HL-60 (cell line): ENCODE data around the gene FPR1.

ENCODE experiments used
- DNase-seq, 2 experiments: peaks; one replicate each; pipeline ENCODE4 v3.0.0-alpha.2; 2010 to 2020; ENCODE audit warnings: low read depth in 1 of 2, low spot score in 1 of 2
- H3K27ac ChIP-seq: fragments of 250-450 bp; sonication (Bioruptor Pico); replicated peaks from 2 replicates; pipeline ENCODE4 v1.5.1; 2020; ENCODE audit warnings: mild to moderate bottlenecking, moderate library complexity
- H3K27me3 ChIP-seq: fragments of 250-450 bp; sonication (Bioruptor Pico); 2 replicates; pipeline ENCODE4 v1.5.1; 2021; ENCODE audit warnings: mild to moderate bottlenecking, moderate library complexity; ENCODE audit not compliant: insufficient read depth, poor library complexity, severe bottlenecking
- H3K4me3 ChIP-seq: replicated peaks from 2 replicates; pipeline ENCODE4 v1.5.1; 2011; ENCODE audit warnings: mild to moderate bottlenecking, control low read depth, low read length; ENCODE audit not compliant: insufficient read depth
- CTCF ChIP-seq: IDR thresholded peaks from one replicate; pipeline ENCODE4 v1.5.1; 2011; ENCODE audit warnings: low read length, control low read depth, inconsistent platforms; ENCODE audit not compliant: insufficient read depth
- GABPA ChIP-seq: IDR thresholded peaks from 2 replicates; pipeline ENCODE4 v1.6.1; 2012; ENCODE audit warnings: low read depth
- POLR2AphosphoS5 ChIP-seq: IDR thresholded peaks from 2 replicates; pipeline ENCODE4 v1.6.1; 2012; ENCODE audit warnings: low read depth
- REST ChIP-seq: IDR thresholded peaks from 2 replicates; pipeline ENCODE4 v1.6.1; 2012; ENCODE audit warnings: low read depth; ENCODE audit not compliant: insufficient replicate concordance
- SPI1 ChIP-seq: IDR thresholded peaks from 2 replicates; pipeline ENCODE4 v1.6.1; 2012; ENCODE audit warnings: low read depth, mild to moderate bottlenecking, borderline replicate concordance

FPR1 gene

GRCh38 chr19:51784922-51785690 is 33.4 kb upstream of the FPR1 start:
- no peak overlapping the region for H3K27ac ChIP-seq
- TF ChIP-seq POLR2AphosphoS5 = no peak
- TF ChIP-seq REST = no peak
- DNase-seq = peak; percentile 49 to 87
- H3K27me3 ChIP-seq = no peaks in the 10 kb centered on the region
- no peak overlapping the region for H3K4me3 ChIP-seq

- no peak for TF ChIP-seq SPI1
- no peak for TF ChIP-seq GABPA
- no peak for TF ChIP-seq CTCF
- TF ChIP-seq POLR2AphosphoS5 = no peak
- TF ChIP-seq REST = no peak
- no peak for DNase-seq
- no peak overlapping the region for H3K4me3 ChIP-seq
- H3K27me3 ChIP-seq = no peaks in the 10 kb centered on the region
- H3K27ac ChIP-seq = no peak overlapping the region
Observed at GRCh38 chr19:51784109-51784785, 32.6 kb upstream of the FPR1 start.

GRCh38 chr19:51783372-51783771 is 31.7 kb upstream of the FPR1 start:
- H3K27ac ChIP-seq = no peak overlapping the region
- peak; percentile 54 to 78 for DNase-seq
- no peak overlapping the region for H3K4me3 ChIP-seq
- peak; percentile 23 for TF ChIP-seq REST
- TF ChIP-seq CTCF = peak; percentile 62
- peak; percentile 79 for TF ChIP-seq SPI1
- TF ChIP-seq GABPA = no peak
- TF ChIP-seq POLR2AphosphoS5 = no peak
- H3K27me3 ChIP-seq = no peaks in the 10 kb centered on the region
